ENCODE results near the gene MMD2.

The MMD2 gene

GRCh38 chr7:4873071-4873944 lies 85.7 kb downstream of the MMD2 start:
- Histone ChIP-seq H3K4me3 (ENCODE audit: low read depth in 1 of 2, low read length in 2 of 2) (no peak overlapping the region), H3K27me3 (ENCODE audit: control insufficient read depth in 1 of 2, insufficient read depth in 2 of 2, low read length in 2 of 2) (no peaks in the 10 kb centered on the region), H3K9ac (ENCODE audit: low read depth in 1 of 2, low read length in 2 of 2) (no peak overlapping the region), H3K9me3 (ENCODE audit: control insufficient read depth in 1 of 2, low read length in 2 of 2) (no peaks in the 10 kb centered on the region), H3K4me1 (ENCODE audit: control insufficient read depth in 1 of 2, insufficient read depth in 2 of 2, low read length in 2 of 2) (no peaks in the 10 kb centered on the region), H3K27ac (ENCODE audit: low read depth, low read length) (no peak overlapping the region), H3K36me3 (ENCODE audit: control insufficient read depth in 1 of 2, insufficient read depth in 2 of 2, low read length in 2 of 2) (no peaks in the 10 kb centered on the region)

GRCh38 chr7:4871930-4872675 lies 86.9 kb downstream of the MMD2 start:
- Histone ChIP-seq H3K4me3 (ENCODE audit: low read depth in 1 of 2, low read length in 2 of 2) (no peak overlapping the region), H3K27ac (ENCODE audit: low read depth, low read length) (no peak overlapping the region), H3K27me3 (ENCODE audit: control insufficient read depth in 1 of 2, insufficient read depth in 2 of 2, low read length in 2 of 2) (no peaks in the 10 kb centered on the region), H3K9ac (ENCODE audit: low read depth in 1 of 2, low read length in 2 of 2) (no peak overlapping the region), H3K9me3 (ENCODE audit: control insufficient read depth in 1 of 2, low read length in 2 of 2) (no peaks in the 10 kb centered on the region), H3K36me3 (ENCODE audit: control insufficient read depth in 1 of 2, insufficient read depth in 2 of 2, low read length in 2 of 2) (no peaks in the 10 kb centered on the region), H3K4me1 (ENCODE audit: control insufficient read depth in 1 of 2, insufficient read depth in 2 of 2, low read length in 2 of 2) (no peaks in the 10 kb centered on the region)

GRCh38 chr7:4871056-4871680 lies 87.8 kb downstream of the MMD2 start:
- Histone ChIP-seq H3K4me3 (ENCODE audit: low read depth in 1 of 2, low read length in 2 of 2) (no peak overlapping the region), H3K9ac (ENCODE audit: low read depth in 1 of 2, low read length in 2 of 2) (no peak overlapping the region), H3K27me3 (ENCODE audit: control insufficient read depth in 1 of 2, insufficient read depth in 2 of 2, low read length in 2 of 2) (no peaks in the 10 kb centered on the region), H3K4me1 (ENCODE audit: control insufficient read depth in 1 of 2, insufficient read depth in 2 of 2, low read length in 2 of 2) (no peaks in the 10 kb centered on the region), H3K36me3 (ENCODE audit: control insufficient read depth in 1 of 2, insufficient read depth in 2 of 2, low read length in 2 of 2) (no peaks in the 10 kb centered on the region), H3K27ac (ENCODE audit: low read depth, low read length) (no peak overlapping the region), H3K9me3 (ENCODE audit: control insufficient read depth in 1 of 2, low read length in 2 of 2) (no peaks in the 10 kb centered on the region)

DNA sequence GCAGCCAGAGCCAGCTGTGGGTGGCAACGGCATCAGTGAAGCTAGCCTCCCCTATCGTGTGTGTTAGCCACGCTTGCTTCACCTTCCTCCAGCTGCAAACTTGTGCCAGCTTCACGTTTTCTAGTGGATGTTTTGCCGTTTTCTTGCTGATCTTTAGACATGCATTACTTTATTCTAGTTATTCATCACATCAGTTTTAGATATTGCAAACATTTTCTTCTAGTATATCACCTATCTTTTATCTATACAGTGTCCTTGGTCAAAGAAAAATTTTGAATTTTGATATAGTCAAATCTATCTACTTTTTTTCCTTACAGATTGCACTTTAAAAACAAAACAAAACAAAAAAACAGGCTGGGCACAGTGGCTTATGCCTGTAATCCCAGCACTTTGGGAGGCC lies 90.5 kb downstream of the MMD2 start:
- no peaks in the 10 kb centered on the region for H3K36me3 ChIP-seq (ENCODE audit: control insufficient read depth in 1 of 2, insufficient read depth in 2 of 2, low read length in 2 of 2)
- no peak overlapping the region for H3K9ac ChIP-seq (ENCODE audit: low read depth in 1 of 2, low read length in 2 of 2)
- no peaks in the 10 kb centered on the region for H3K9me3 ChIP-seq (ENCODE audit: control insufficient read depth in 1 of 2, low read length in 2 of 2)
- no peak overlapping the region for H3K4me3 ChIP-seq (ENCODE audit: low read depth in 1 of 2, low read length in 2 of 2)
- peaks cover 0 to 6% of the 10 kb centered on the region in 2 donors for H3K27me3 ChIP-seq (ENCODE audit: control insufficient read depth in 1 of 2, insufficient read depth in 2 of 2, low read length in 2 of 2)
- no peaks in the 10 kb centered on the region for H3K4me1 ChIP-seq (ENCODE audit: control insufficient read depth in 1 of 2, insufficient read depth in 2 of 2, low read length in 2 of 2)
- H3K27ac ChIP-seq (ENCODE audit: low read depth, low read length) = no peak overlapping the region

- Histone ChIP-seq H3K27me3 (ENCODE audit: control insufficient read depth in 1 of 2, insufficient read depth in 2 of 2, low read length in 2 of 2) (peaks cover 0 to 11% of the 10 kb centered on the region in 2 donors), H3K36me3 (ENCODE audit: control insufficient read depth in 1 of 2, insufficient read depth in 2 of 2, low read length in 2 of 2) (no peaks in the 10 kb centered on the region), H3K9me3 (ENCODE audit: control insufficient read depth in 1 of 2, low read length in 2 of 2) (no peaks in the 10 kb centered on the region), H3K9ac (ENCODE audit: low read depth in 1 of 2, low read length in 2 of 2) (no peak overlapping the region), H3K4me1 (ENCODE audit: control insufficient read depth in 1 of 2, insufficient read depth in 2 of 2, low read length in 2 of 2) (no peaks in the 10 kb centered on the region), H3K27ac (ENCODE audit: low read depth, low read length) (no peak overlapping the region), H3K4me3 (ENCODE audit: low read depth in 1 of 2, low read length in 2 of 2) (no peak overlapping the region)
These were observed 92.2 kb downstream of the MMD2 start for GRCh38 chr7:4866528-4867496.

GRCh38 chr7:4862156-4862555 lies 96.8 kb downstream of the MMD2 start:
- no peaks in the 10 kb centered on the region for H3K4me1 ChIP-seq (ENCODE audit: control insufficient read depth in 1 of 2, insufficient read depth in 2 of 2, low read length in 2 of 2)
- H3K9ac ChIP-seq (ENCODE audit: low read depth in 1 of 2, low read length in 2 of 2) = no peak overlapping the region
- no peaks in the 10 kb centered on the region for H3K9me3 ChIP-seq (ENCODE audit: control insufficient read depth in 1 of 2, low read length in 2 of 2)
- H3K4me3 ChIP-seq (ENCODE audit: low read depth in 1 of 2, low read length in 2 of 2) = no peak overlapping the region
- H3K36me3 ChIP-seq (ENCODE audit: control insufficient read depth in 1 of 2, insufficient read depth in 2 of 2, low read length in 2 of 2) = no peaks in the 10 kb centered on the region
- H3K27me3 ChIP-seq (ENCODE audit: control insufficient read depth in 1 of 2, insufficient read depth in 2 of 2, low read length in 2 of 2) = peaks cover 0 to 12% of the 10 kb centered on the region in 2 donors
- H3K27ac ChIP-seq (ENCODE audit: low read depth, low read length) = no peak overlapping the region

GRCh38 chr7:4861673-4862072 lies 97.3 kb downstream of the MMD2 start, which contains the start of gene PAPOLB:
PAPOLB (minus strand) TSS chr7:4862030; CDS start chr7:4861810, 220 bp downstream.
- Histone ChIP-seq H3K36me3 (ENCODE audit: control insufficient read depth in 1 of 2, insufficient read depth in 2 of 2, low read length in 2 of 2) (no peaks in the 10 kb centered on the region), H3K4me1 (ENCODE audit: control insufficient read depth in 1 of 2, insufficient read depth in 2 of 2, low read length in 2 of 2) (no peaks in the 10 kb centered on the region), H3K4me3 (ENCODE audit: low read depth in 1 of 2, low read length in 2 of 2) (no peak within 1 kb of the TSS), H3K27me3 (ENCODE audit: control insufficient read depth in 1 of 2, insufficient read depth in 2 of 2, low read length in 2 of 2) (peaks cover 0 to 12% of the 10 kb centered on the region in 2 donors), H3K27ac (ENCODE audit: low read depth, low read length) (no peak within 1 kb of the TSS), H3K9me3 (ENCODE audit: control insufficient read depth in 1 of 2, low read length in 2 of 2) (no peaks in the 10 kb centered on the region), H3K9ac (ENCODE audit: low read depth in 1 of 2, low read length in 2 of 2) (no peak within 1 kb of the TSS)

DNA sequence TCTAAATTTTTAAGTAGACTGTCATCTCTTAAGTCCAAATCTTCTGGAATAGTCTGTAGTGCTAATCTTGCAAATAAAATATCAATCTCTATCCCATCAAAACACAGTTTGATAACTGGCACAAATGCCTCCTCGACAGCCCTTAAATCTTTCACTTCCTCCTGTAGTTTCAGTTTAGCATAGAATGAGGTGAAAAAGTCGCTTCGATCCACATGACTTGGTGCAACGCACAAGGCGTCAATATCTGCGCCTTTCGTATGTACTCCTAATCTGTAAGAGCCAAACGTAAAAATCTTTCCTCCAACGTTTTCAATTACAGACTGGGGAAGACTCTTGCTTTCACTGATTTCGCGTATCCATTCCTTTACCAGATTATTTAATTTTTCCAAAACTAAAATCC lies 97.8 kb downstream of the MMD2 start:
- Histone ChIP-seq H3K27me3 (ENCODE audit: control insufficient read depth in 1 of 2, insufficient read depth in 2 of 2, low read length in 2 of 2) (peaks cover 0 to 12% of the 10 kb centered on the region in 2 donors), H3K4me3 (ENCODE audit: low read depth in 1 of 2, low read length in 2 of 2) (no peak overlapping the region), H3K9me3 (ENCODE audit: control insufficient read depth in 1 of 2, low read length in 2 of 2) (no peaks in the 10 kb centered on the region), H3K4me1 (ENCODE audit: control insufficient read depth in 1 of 2, insufficient read depth in 2 of 2, low read length in 2 of 2) (no peaks in the 10 kb centered on the region), H3K36me3 (ENCODE audit: control insufficient read depth in 1 of 2, insufficient read depth in 2 of 2, low read length in 2 of 2) (no peaks in the 10 kb centered on the region), H3K27ac (ENCODE audit: low read depth, low read length) (no peak overlapping the region), H3K9ac (ENCODE audit: low read depth in 1 of 2, low read length in 2 of 2) (no peak overlapping the region)

GRCh38 chr7:4857189-4857588 lies 101.8 kb downstream of the MMD2 start:
- H3K4me3 ChIP-seq (ENCODE audit: low read depth in 1 of 2, low read length in 2 of 2) = no peak overlapping the region
- no peak overlapping the region for H3K9ac ChIP-seq (ENCODE audit: low read depth in 1 of 2, low read length in 2 of 2)
- no peaks in the 10 kb centered on the region for H3K36me3 ChIP-seq (ENCODE audit: control insufficient read depth in 1 of 2, insufficient read depth in 2 of 2, low read length in 2 of 2)
- peaks cover 0 to 5% of the 10 kb centered on the region in 2 donors for H3K27me3 ChIP-seq (ENCODE audit: control insufficient read depth in 1 of 2, insufficient read depth in 2 of 2, low read length in 2 of 2)
- no peaks in the 10 kb centered on the region for H3K4me1 ChIP-seq (ENCODE audit: control insufficient read depth in 1 of 2, insufficient read depth in 2 of 2, low read length in 2 of 2)
- no peaks in the 10 kb centered on the region for H3K9me3 ChIP-seq (ENCODE audit: control insufficient read depth in 1 of 2, low read length in 2 of 2)
- no peak overlapping the region for H3K27ac ChIP-seq (ENCODE audit: low read depth, low read length)

Data from duodenal mucosa (tissue), 2 donors.